Measurements from ENCODE around the gene GUCA2B. TPM values are rescaled to one million over a fixed set of nuclear protein-coding genes. Genes with fewer than 3 reads are reported as not detected.

Gene GUCA2B
- total and polyA plus RNA-seq, 2 of the 4 experiments (the other 2 are of a cell fraction): not detected

DNA sequence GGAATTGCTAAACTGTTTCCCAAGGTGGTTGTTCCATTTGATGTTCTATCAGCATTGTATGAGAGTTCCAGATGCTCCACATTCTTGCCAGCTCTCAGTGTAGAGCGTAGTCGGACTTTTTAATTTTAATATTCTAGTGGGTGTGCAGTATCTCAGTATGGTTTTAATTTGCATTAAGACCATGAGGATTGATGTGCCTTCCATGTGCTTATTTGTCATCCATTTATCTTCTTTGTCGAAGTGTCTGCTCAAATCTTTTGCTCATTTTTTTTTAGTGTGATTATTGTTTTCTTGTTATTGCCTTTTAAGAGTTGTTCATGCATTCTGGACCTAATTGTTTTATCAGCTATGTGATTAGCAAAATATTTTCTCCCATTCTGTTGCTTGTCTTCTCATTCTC is 13.8 kb upstream of the GUCA2B start:
- POLR2A ChIA-PET (ENCODE audit: unreplicated experiment): no interaction called here
- CTCF ChIA-PET: no interaction called here

More for the DNA sequence above, 13.8 kb upstream of the GUCA2B start:
- H2BK5ac ChIP-seq (ENCODE audit: low read depth, low read length, poor library complexity, severe bottlenecking): no peak overlapping the region
- H2AK5ac ChIP-seq (ENCODE audit: low read depth, low read length): no peak overlapping the region
- H4K5ac ChIP-seq (ENCODE audit: low read depth, low read length): no peak overlapping the region
- H3K27ac ChIP-seq (ENCODE audit: insufficient read depth, low read length): no peak overlapping the region
- no peaks in the 10 kb centered on the region for H3K36me3 ChIP-seq (ENCODE audit: control insufficient read depth, insufficient read depth, low read length)
- no peak overlapping the region for H3K23ac ChIP-seq (ENCODE audit: low read depth, low read length)
- no peak overlapping the region for H2BK15ac ChIP-seq (ENCODE audit: low read depth, low read length)
- no peak overlapping the region for H4K91ac ChIP-seq (ENCODE audit: insufficient read depth, low read depth, low read length)
- no peak overlapping the region for H2AFZ ChIP-seq (replicated peaks; ENCODE audit: low read length, poor library complexity)
- BruUV-seq (replicated peaks): no TSS peak
- no peaks in the 10 kb centered on the region for H3K79me1 ChIP-seq (ENCODE audit: low read depth in 1 of 2, low read length in 2 of 2)
- no peak overlapping the region for H3K14ac ChIP-seq (replicated peaks; ENCODE audit: low read depth, low read length)
- H3K56ac ChIP-seq (ENCODE audit: extremely low read depth, insufficient read depth, low read length): no peak overlapping the region
- no peaks in the 10 kb centered on the region for H4K20me1 ChIP-seq (ENCODE audit: insufficient read depth, low read length)
- no CpG with 5 or more reads among the region's 3 CpGs for WGBS, 2 experiments (ENCODE audit: extremely low coverage in 2 of 2, insufficient read length in 1 of 2)
- H2BK120ac ChIP-seq (ENCODE audit: low read depth, low read length): no peak overlapping the region
- no peak overlapping the region for H3K4me2 ChIP-seq (ENCODE audit: low read depth, low read length)
- ATAC-seq (ENCODE audit: low read depth): no peak
- no peak overlapping the region for H4K8ac ChIP-seq (ENCODE audit: low read depth in 2 of 2, low read length in 2 of 2)
- no peaks in the 10 kb centered on the region for H3K9me1 ChIP-seq (ENCODE audit: insufficient read depth, low read length)
- intact Hi-C loops (cut with micrococcal nuclease) (no loop called here), dilution Hi-C loops (cut with HindIII; ENCODE audit: low sequenced_read_pairs, unreplicated experiment) (no loop called here), in situ Hi-C loops (cut with MboI; ENCODE audit: low sequenced_read_pairs) (no loop called here)
- no peak overlapping the region for H3K4me3 ChIP-seq (ENCODE audit: insufficient read depth, low read depth, low read length)
- H2AK9ac ChIP-seq (replicated peaks; ENCODE audit: low read depth, low read length, poor library complexity): no peak overlapping the region
- no peak overlapping the region for H2BK20ac ChIP-seq (ENCODE audit: low read depth, low read length)
- TF ChIP-seq RCOR1 (IDR thresholded peaks at IDR 0.05; ENCODE audit: insufficient replicate concordance, low read length): no peak
- TF ChIP-seq BHLHE40 (IDR thresholded peaks at IDR 0.05; ENCODE audit: low read depth, low read length): no peak
- TF ChIP-seq, protein P1, sequence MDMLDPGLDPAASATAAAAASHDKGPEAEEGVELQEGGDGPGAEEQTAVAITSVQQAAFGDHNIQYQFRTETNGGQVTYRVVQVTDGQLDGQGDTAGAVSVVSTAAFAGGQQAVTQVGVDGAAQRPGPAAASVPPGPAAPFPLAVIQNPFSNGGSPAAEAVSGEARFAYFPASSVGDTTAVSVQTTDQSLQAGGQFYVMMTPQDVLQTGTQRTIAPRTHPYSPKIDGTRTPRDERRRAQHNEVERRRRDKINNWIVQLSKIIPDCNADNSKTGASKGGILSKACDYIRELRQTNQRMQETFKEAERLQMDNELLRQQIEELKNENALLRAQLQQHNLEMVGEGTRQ (IDR thresholded peaks at IDR 0.05; ENCODE audit: low read depth, low read length): no peak
- TF ChIP-seq, protein P2, sequence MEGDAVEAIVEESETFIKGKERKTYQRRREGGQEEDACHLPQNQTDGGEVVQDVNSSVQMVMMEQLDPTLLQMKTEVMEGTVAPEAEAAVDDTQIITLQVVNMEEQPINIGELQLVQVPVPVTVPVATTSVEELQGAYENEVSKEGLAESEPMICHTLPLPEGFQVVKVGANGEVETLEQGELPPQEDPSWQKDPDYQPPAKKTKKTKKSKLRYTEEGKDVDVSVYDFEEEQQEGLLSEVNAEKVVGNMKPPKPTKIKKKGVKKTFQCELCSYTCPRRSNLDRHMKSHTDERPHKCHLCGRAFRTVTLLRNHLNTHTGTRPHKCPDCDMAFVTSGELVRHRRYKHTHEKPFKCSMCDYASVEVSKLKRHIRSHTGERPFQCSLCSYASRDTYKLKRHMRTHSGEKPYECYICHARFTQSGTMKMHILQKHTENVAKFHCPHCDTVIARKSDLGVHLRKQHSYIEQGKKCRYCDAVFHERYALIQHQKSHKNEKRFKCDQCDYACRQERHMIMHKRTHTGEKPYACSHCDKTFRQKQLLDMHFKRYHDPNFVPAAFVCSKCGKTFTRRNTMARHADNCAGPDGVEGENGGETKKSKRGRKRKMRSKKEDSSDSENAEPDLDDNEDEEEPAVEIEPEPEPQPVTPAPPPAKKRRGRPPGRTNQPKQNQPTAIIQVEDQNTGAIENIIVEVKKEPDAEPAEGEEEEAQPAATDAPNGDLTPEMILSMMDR (conservative IDR thresholded peaks at IDR 0.05; ENCODE audit: low read depth, low read length): no peak
- no peak for TF ChIP-seq NFE2L2 (IDR thresholded peaks at IDR 0.05; ENCODE audit: low read depth, low read length)
- TF ChIP-seq CEBPB (IDR thresholded peaks at IDR 0.05; ENCODE audit: low read depth, low read length): no peak
- no peak for TF ChIP-seq POLR2A (IDR thresholded peaks at IDR 0.05; ENCODE audit: low read depth, low read length)
- no peak for TF ChIP-seq MXI1 (IDR thresholded peaks at IDR 0.05; ENCODE audit: borderline replicate concordance, low read depth, low read length)
- TF ChIP-seq RAD21 (IDR thresholded peaks at IDR 0.05; ENCODE audit: low read length): no peak
- no peak for TF ChIP-seq RFX5 (IDR thresholded peaks at IDR 0.05; ENCODE audit: low read depth, low read length)
- no peak for TF ChIP-seq CHD1 (IDR thresholded peaks at IDR 0.05; ENCODE audit: low read depth, low read length)
- TF ChIP-seq MAZ (IDR thresholded peaks at IDR 0.05; ENCODE audit: borderline replicate concordance, low read depth, low read length): no peak
- TF ChIP-seq, protein P3, sequence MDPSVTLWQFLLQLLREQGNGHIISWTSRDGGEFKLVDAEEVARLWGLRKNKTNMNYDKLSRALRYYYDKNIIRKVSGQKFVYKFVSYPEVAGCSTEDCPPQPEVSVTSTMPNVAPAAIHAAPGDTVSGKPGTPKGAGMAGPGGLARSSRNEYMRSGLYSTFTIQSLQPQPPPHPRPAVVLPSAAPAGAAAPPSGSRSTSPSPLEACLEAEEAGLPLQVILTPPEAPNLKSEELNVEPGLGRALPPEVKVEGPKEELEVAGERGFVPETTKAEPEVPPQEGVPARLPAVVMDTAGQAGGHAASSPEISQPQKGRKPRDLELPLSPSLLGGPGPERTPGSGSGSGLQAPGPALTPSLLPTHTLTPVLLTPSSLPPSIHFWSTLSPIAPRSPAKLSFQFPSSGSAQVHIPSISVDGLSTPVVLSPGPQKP (IDR thresholded peaks at IDR 0.05; ENCODE audit: borderline replicate concordance, low read depth, low read length): no peak
- no peak for TF ChIP-seq SMC3 (IDR thresholded peaks at IDR 0.05; ENCODE audit: low read depth, low read length)
- TF ChIP-seq FOS (IDR thresholded peaks at IDR 0.05; ENCODE audit: low read depth, low read length): no peak
- no peak for TF ChIP-seq MAFK (IDR thresholded peaks at IDR 0.05; ENCODE audit: low read depth, low read length)
- no peak for DNase-seq
- H3K18ac ChIP-seq (ENCODE audit: low read depth, low read length): no peak overlapping the region
- H3K9ac ChIP-seq (ENCODE audit: low read depth, low read length): no peak overlapping the region
- peaks cover 39% of the 10 kb centered on the region for H3K27me3 ChIP-seq (ENCODE audit: control insufficient read depth, insufficient read depth, low read length)
- no peak overlapping the region for H3K4ac ChIP-seq (ENCODE audit: low read depth, low read length)
- H3K4me1 ChIP-seq (ENCODE audit: control insufficient read depth, insufficient read depth, low read length): no peaks in the 10 kb centered on the region
- H3K9me3 ChIP-seq (ENCODE audit: control insufficient read depth, insufficient read depth, low read length): no peaks in the 10 kb centered on the region

Measured in IMR-90 (cell line).